ENCODE results near the gene PRPS1L1. TPM values are rescaled to one million over a fixed set of nuclear protein-coding genes. Genes with fewer than 3 reads are reported as not detected.

PRPS1L1 gene
- total and polyA plus RNA-seq, 10 of the 15 experiments (the other 5 are each of a cell fraction or from before 2014, with no cell fraction given): not detected

DNA sequence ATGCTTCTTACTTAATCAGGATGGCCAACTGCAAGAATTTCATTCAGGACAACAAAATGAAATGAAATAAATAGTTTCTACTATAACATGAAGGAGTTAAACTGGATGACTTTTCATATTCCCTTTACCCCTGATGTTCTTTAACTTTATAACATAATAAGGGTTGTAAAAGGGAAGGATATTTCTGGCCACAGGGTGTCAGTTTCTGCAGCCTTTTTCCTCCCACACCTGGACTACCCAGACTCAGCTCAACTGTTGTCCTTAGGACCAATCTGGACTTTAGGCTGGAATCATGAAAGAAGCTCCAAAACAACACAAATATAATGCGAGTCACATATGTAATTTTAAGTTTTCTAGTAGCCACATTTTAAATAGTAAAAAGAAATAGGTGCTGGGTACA is 43.4 kb downstream of the PRPS1L1 start:
- H3K4me2 ChIP-seq (ENCODE audit: control insufficient read depth, insufficient read depth): no peak overlapping the region
- CTCF ChIA-PET: interaction anchor here (3.3 kb wide), 1 partner anchor 213 kb away, joined by 16 read pairs; no protein-coding TSS in a partner anchor
- no peak for DNase-seq (ENCODE audit: low read depth, low spot score)
- no peak for TF ChIP-seq CBX5 (IDR thresholded peaks at IDR 0.05; ENCODE audit: low read depth)
- no peak for TF ChIP-seq POLR2AphosphoS5 (IDR thresholded peaks at IDR 0.05; ENCODE audit: low read length)
- no peak for TF ChIP-seq SIN3A (IDR thresholded peaks at IDR 0.05; ENCODE audit: low read depth, low read length)
- TF ChIP-seq MYB (IDR thresholded peaks at IDR 0.05; ENCODE audit: borderline replicate concordance, low read depth, low read length): no peak
- TF ChIP-seq KLF5 (IDR thresholded peaks at IDR 0.05; ENCODE audit: partially characterized antibody): no peak
- no peak for TF ChIP-seq SRF (IDR thresholded peaks at IDR 0.05; ENCODE audit: low read depth in 2 of 2, low read length in 2 of 2)
- TF ChIP-seq ZNF207 (IDR thresholded peaks at IDR 0.05; ENCODE audit: borderline replicate concordance): no peak
- no peak for TF ChIP-seq PAX5 (IDR thresholded peaks at IDR 0.05; ENCODE audit: borderline replicate concordance, low read depth, low read length)
- TF ChIP-seq ETV6 (conservative IDR thresholded peaks at IDR 0.05 in 1 of 2, IDR thresholded peaks at IDR 0.05 in 1 of 2; ENCODE audit: borderline replicate concordance in 1 of 2, low read depth in 1 of 2): no peak
- TF ChIP-seq SREBF1 (IDR thresholded peaks at IDR 0.05; ENCODE audit: low read length): no peak
- no peak for TF ChIP-seq NFYA (IDR thresholded peaks at IDR 0.05; ENCODE audit: borderline replicate concordance, low read depth, low read length)
- TF ChIP-seq, protein P1, sequence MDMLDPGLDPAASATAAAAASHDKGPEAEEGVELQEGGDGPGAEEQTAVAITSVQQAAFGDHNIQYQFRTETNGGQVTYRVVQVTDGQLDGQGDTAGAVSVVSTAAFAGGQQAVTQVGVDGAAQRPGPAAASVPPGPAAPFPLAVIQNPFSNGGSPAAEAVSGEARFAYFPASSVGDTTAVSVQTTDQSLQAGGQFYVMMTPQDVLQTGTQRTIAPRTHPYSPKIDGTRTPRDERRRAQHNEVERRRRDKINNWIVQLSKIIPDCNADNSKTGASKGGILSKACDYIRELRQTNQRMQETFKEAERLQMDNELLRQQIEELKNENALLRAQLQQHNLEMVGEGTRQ (IDR thresholded peaks at IDR 0.05; ENCODE audit: borderline replicate concordance, low read depth, low read length): no peak
- SMC1A ChIA-PET (ENCODE audit: uncharacterized antibody, unreplicated experiment): interaction anchor here (1.1 to 1.2 kb wide), 2 partner anchors 8 to 214 kb away, joined by 3 to 5 read pairs; no protein-coding TSS in a partner anchor
- no peaks in the 10 kb centered on the region for H3K27me3 ChIP-seq (replicated peaks in 1 of 2; ENCODE audit: control insufficient read depth in 2 of 2, insufficient read depth in 2 of 2, low read length in 1 of 2)
- intact Hi-C loops (cut with micrococcal nuclease; ENCODE audit: unreplicated experiment): no loop called here
- H3K4me1 ChIP-seq (ENCODE audit: control insufficient read depth, insufficient read depth, low read length): no peaks in the 10 kb centered on the region
- RAD21 ChIA-PET (ENCODE audit: unreplicated experiment): interaction anchor here (0.9 to 1.2 kb wide), 2 partner anchors 12 to 214 kb away, joined by 3 read pairs; no protein-coding TSS in a partner anchor
- POLR2A ChIA-PET: no interaction called here
- BruUV-seq (replicated peaks): no TSS peak
- in situ Hi-C loops (cut with MboI): no loop called here
- H4K20me1 ChIP-seq (ENCODE audit: control insufficient read depth, insufficient read depth): no peaks in the 10 kb centered on the region
- no peaks in the 10 kb centered on the region for H3K79me2 ChIP-seq (ENCODE audit: control insufficient read depth, insufficient read depth, low read length)
- no peak overlapping the region for H3K9ac ChIP-seq (ENCODE audit: control insufficient read depth, insufficient read depth, low read length)
- H2AFZ ChIP-seq (ENCODE audit: control insufficient read depth, low read depth, low read length): no peak overlapping the region
- no peaks in the 10 kb centered on the region for H3K36me3 ChIP-seq (ENCODE audit: control insufficient read depth in 2 of 2, insufficient read depth in 2 of 2, low read length in 1 of 2)
- ATAC-seq: no peak
- WGBS (ENCODE audit: insufficient coverage, insufficient replicate concordance, low lambda C conversion rate, missing lambda C conversion rate): 0% methylated on average over 1 of the region's 1 CpG
- no peak overlapping the region for H3K27ac ChIP-seq (ENCODE audit: control insufficient read depth, insufficient read depth)
- no peaks in the 10 kb centered on the region for H3K9me3 ChIP-seq (replicated peaks; ENCODE audit: control insufficient read depth, insufficient read depth, low read length)
- no peak overlapping the region for H3K4me3 ChIP-seq
- FAIRE-seq: no peak
